ENCODE results near the gene IRS1. TPM values are rescaled to one million over a fixed set of nuclear protein-coding genes. Genes with fewer than 3 reads are reported as not detected.

Gene IRS1
- total RNA-seq, 2 donors from 2014 or later, result 14.6 to 15.8 TPM

DNA sequence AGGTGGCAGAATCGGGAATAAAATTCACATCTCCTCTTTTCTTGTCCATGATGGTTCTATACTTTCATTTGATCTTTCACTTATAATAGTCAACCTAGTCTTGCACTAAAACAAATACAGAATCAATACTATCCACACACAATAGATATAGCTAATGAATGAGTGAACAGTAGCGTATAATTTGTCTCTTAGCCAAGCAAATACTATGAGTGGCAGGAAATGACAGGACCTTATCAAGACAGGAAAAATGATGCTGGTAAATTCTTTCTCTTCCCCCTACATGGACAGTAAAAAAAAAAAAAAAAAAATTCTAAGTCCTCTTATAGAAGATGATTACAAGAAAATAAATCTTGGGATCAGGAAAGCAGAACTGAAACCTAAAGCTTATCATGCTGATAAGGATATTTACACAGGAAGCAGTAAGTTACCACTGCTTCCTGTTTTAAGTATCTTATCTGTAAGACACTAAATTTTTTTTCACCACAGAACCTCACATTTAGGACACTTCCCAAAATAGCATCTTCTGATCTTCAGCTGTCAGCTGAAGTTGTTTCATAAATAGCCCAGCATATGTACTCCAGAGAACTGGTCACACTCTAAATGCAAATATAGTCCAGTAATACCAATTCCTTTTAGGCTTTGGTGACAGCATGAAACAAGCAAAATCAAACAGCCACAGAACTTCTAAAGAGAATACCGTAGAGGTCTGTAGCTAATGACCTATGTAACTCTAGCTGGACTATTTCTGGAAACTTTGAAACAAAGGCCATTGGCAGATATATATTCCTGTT lies 27.0 kb downstream of the IRS1 start:
- Histone ChIP-seq H3K4me1 (peaks cover 0 to 55% of the 10 kb centered on the region in 2 donors), H3K36me3 (no peaks in the 10 kb centered on the region), H3K9me3 (peaks cover 0 to 11% of the 10 kb centered on the region in 2 donors), H3K4me3 (no peak overlapping the region), H3K27me3 (no peaks in the 10 kb centered on the region), H3K27ac (peak overlapping the region; percentile 71 to 82)
- no peak for DNase-seq (ENCODE audit: low spot score)
- no peak for TF ChIP-seq CTCF (IDR thresholded peaks at IDR 0.05)

DNA sequence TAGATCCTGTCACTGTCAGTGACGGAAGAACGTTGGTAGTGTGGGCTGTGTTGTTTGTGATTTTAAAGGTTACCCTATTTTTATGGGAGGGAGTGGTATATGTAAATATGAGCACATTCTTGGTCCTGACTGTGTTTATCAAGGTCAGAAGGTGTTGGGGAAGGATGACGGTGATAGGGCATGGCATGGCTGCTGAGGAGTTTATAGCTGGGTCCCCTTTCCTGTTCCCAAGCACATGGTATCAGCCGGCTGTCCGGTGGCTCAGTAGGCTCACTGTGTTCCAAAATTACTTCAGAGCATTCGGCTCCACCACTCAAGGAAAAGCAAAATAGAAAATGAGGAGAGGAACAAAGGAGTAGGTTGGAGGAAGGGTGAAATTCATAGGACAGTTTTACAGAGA lies 28.6 kb downstream of the IRS1 start:
- Histone ChIP-seq H3K36me3 (no peaks in the 10 kb centered on the region), H3K27ac (peak overlapping the region; percentile 71 to 82), H3K4me1 (peaks cover 0 to 66% of the 10 kb centered on the region in 2 donors), H3K9me3 (peaks cover 0 to 11% of the 10 kb centered on the region in 2 donors), H3K4me3 (no peak overlapping the region), H3K27me3 (no peaks in the 10 kb centered on the region)
- DNase-seq (ENCODE audit: low spot score), result no peak
- no peak for TF ChIP-seq CTCF (IDR thresholded peaks at IDR 0.05)

- Histone ChIP-seq H3K9me3 (no peaks in the 10 kb centered on the region), H3K4me3 (no peak overlapping the region), H3K4me1 (peaks cover 0 to 65% of the 10 kb centered on the region in 2 donors), H3K27me3 (no peaks in the 10 kb centered on the region), H3K27ac (peak overlapping the region; percentile 82 to 85), H3K36me3 (no peaks in the 10 kb centered on the region)
- DNase-seq (ENCODE audit: low spot score), result no peak
- no peak for TF ChIP-seq CTCF (IDR thresholded peaks at IDR 0.05)
Observed at GRCh38 chr2:226767056-226767813, 32.4 kb downstream of the IRS1 start.

DNA sequence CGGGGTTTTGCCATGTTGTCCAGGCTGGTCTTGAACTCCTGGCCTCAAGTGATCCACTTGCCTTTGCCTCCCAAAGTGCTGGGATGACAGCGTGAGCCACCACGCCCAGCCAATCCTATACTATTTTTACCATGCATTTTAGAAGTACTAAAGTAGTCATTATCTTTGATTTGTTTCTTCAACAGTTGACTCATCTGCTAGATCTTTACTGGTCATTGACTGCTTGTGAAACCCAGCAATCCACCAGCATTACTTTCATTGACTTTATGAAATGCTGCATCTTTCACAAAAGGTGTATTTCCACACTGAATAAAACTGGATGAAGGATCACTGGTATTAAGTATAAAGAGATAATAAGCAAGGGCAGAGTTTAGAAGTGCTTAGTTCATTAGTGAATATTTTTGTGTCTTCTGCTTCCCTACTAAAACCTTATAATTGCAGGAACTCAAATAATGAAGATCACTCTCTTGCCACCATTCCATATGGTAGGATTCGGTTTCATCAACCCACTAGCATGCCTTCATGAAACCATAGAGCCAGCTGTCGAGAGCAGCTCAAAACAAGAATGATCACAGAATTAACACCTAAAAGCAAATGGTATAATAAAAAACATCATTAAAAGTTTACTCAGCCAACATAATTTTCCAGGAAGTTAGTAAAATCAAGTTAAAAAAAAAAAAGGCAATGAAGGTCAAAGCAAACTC lies 33.1 kb downstream of the IRS1 start:
- DNase-seq (ENCODE audit: low spot score), result no peak
- Histone ChIP-seq H3K4me1 (peaks cover 0 to 60% of the 10 kb centered on the region in 2 donors), H3K36me3 (no peaks in the 10 kb centered on the region), H3K27ac (peak overlapping the region; percentile 82 to 85), H3K9me3 (no peaks in the 10 kb centered on the region), H3K27me3 (no peaks in the 10 kb centered on the region), H3K4me3 (no peak overlapping the region)
- TF ChIP-seq CTCF (IDR thresholded peaks at IDR 0.05), result no peak

GRCh38 chr2:226763320-226763719 lies 36.3 kb downstream of the IRS1 start:
- no peak for DNase-seq (ENCODE audit: low spot score)
- no peaks in the 10 kb centered on the region for H3K27me3 ChIP-seq
- H3K36me3 ChIP-seq, result no peaks in the 10 kb centered on the region
- peaks cover 0 to 72% of the 10 kb centered on the region in 2 donors for H3K4me1 ChIP-seq
- no peak for TF ChIP-seq CTCF (IDR thresholded peaks at IDR 0.05)
- H3K9me3 ChIP-seq, result no peaks in the 10 kb centered on the region
- no peak overlapping the region for H3K4me3 ChIP-seq
- H3K27ac ChIP-seq, result peak overlapping the region in 1 of 2 donors; percentile 82
